Pancreas (tissue), 10 donors: Measurements from ENCODE around the gene CTDNEP1. TPM values are rescaled to one million over a fixed set of nuclear protein-coding genes. Genes with fewer than 3 reads are reported as not detected.
A peak's percentile ranks its signal among the peaks of the same experiment; 100 is the strongest.

Experiments
- ATAC-seq, 4 donors: fragments of 200-7000 bp; cut with Tn5 transposase; one replicate each; pipeline versions ENCODE4 v1.8.0 to v1.9.1; 2020; ENCODE audit warnings: mild to moderate bottlenecking in 4 of 4, moderate library complexity in 4 of 4
- DNase-seq, 6 donors: peaks; one replicate each; pipeline ENCODE4 v3.0.0-alpha.2; 2020
- FAIRE-seq: peaks from 2 replicates; lab custom pipeline; 2012; peaks lifted over from hg19 to GRCh38; lab: Jason Lieb, UNC
- H3K27ac ChIP-seq, 4 donors: fragments of 200-600 bp; sonication (generic); 1 replicate in 3 of 4; 2 replicates in 1 of 4; pipeline versions ENCODE4 v1.5.0 to v1.8.0; 2020
- H3K27me3 ChIP-seq, 4 donors: fragments of 200-600 bp; one replicate each; pipeline ENCODE4 v1.8.0; 2021
- H3K36me3 ChIP-seq, 3 donors: fragments of 200-600 bp; sonication (generic) in 1 of 3; one replicate each; pipeline versions ENCODE4 v1.5.0 to v1.8.0; 2020 to 2021
- H3K4me1 ChIP-seq, 3 donors: fragments of 200-600 bp; one replicate each; pipeline ENCODE4 v1.8.0; 2021
- H3K4me3 ChIP-seq, 4 donors: fragments of 200-600 bp; sonication (generic) in 2 of 4; one replicate each; pipeline versions ENCODE4 v1.5.0 to v1.8.0; 2020 to 2021
- H3K9me3 ChIP-seq, 4 donors: fragments of 200-600 bp; one replicate each; pipeline ENCODE4 v1.8.0; 2021
- CTCF ChIP-seq, 4 donors: fragments of 200-600 bp; sonication (generic) in 3 of 4; IDR thresholded peaks; one replicate each; pipeline versions ENCODE4 v1.5.0 to v1.8.0; 2021; ENCODE audit warnings: antibody characterized with exemption in 4 of 4
- WGBS, 2 donors: extraction: QIAGEN DNeasy Blood & Tissue Kit; methylation state at CpG; one replicate each; pipeline ENCODE4 v1.1.7; 2013; 5-methylcytosine and 5-hydroxymethylcytosine counted together
- intact Hi-C, 3 donors: fragments of 100-400 bp; cut with DNase I; formaldehyde crosslinking; loops; one replicate each; pipeline versions ENCODE4 v1.11.1 to v1.14.2; 2022
- polyA plus RNA-seq, 2 donors: library from polyadenylated mRNA; stranded (reverse); fragments of 200-250 nt; gene quantifications; one replicate each; pipeline ENCODE4 v1.2.3, GENCODE V29; 2013
- total RNA-seq, 6 donors: library from RNA; stranded (reverse); fragmentation: NEBNext Ultra II Directional in 4 of 6; extraction: Animal tissue kit (Norgen Biotek cat#: 25700) in 4 of 6; gene quantifications; one replicate each; pipeline versions ENCODE4 v1.2.1 to v1.2.4, GENCODE V29; 2021 to 2023
- donor health status: healthy with polysubstance abuse.
- donor health status: DM: no; HTN: no; CAD: no; lungs with moderate emphysema.
- donor health status: DM: no; HTN: no; CAD: no.
- donor health status: control.
- donor health status: control.
- donor health status: Bipolar disorder and iron deficiency.
- donor health status: DM: yes; HTN: yes; CAD: no.
- donor health status: DM: no; HTN: no; CAD: no.
- donor health status: DM: no; HTN: no; CAD: no.
- donor health status: DM: yes; HTN: yes; CAD: no.

CTDNEP1 gene
- total and polyA plus RNA-seq, 8 donors = 42.0 to 75.2 (median 53.8) TPM

GRCh38 chr17:7205561-7205960, 46.0 kb downstream of the CTDNEP1 start:
- TF ChIP-seq CTCF (IDR thresholded peaks at IDR 0.05) = no peak
- Histone ChIP-seq H3K4me1 (no peaks in the 10 kb centered on the region), H3K9me3 (no peaks in the 10 kb centered on the region), H3K27ac (no peak overlapping the region), H3K4me3 (peak overlapping the region in 2 of 4 donors; percentile 31 to 46), H3K27me3 (no peaks in the 10 kb centered on the region), H3K36me3 (no peaks in the 10 kb centered on the region)
- intact Hi-C loops = no loop called here
- WGBS, 2 donors = 53 to 57% methylated on average over 14 to 15 of the region's 15 CpGs
- no peak for FAIRE-seq
- no peak for ATAC-seq
- peak in 2 of 6 donors; percentile 9 to 16 for DNase-seq

- Histone ChIP-seq H3K27me3 (no peaks in the 10 kb centered on the region), H3K9me3 (no peaks in the 10 kb centered on the region), H3K4me3 (peak overlapping the region in 2 of 4 donors; percentile 31 to 46), H3K36me3 (no peaks in the 10 kb centered on the region), H3K4me1 (no peaks in the 10 kb centered on the region), H3K27ac (no peak overlapping the region)
- intact Hi-C loops = no loop called here
- DNase-seq (peak; percentile 77 to 89 (median 80)), FAIRE-seq (no peak), ATAC-seq (peak; percentile 85 to 88 (median 88))
- no peak for TF ChIP-seq CTCF (IDR thresholded peaks at IDR 0.05)
- WGBS, 2 donors = 2 to 3% methylated on average over 30 to 34 of the region's 34 CpGs
Measured at GRCh38 chr17:7204828-7205461, 46.6 kb downstream of the CTDNEP1 start.

GRCh38 chr17:7204336-7204735, 47.2 kb downstream of the CTDNEP1 start:
- DNase-seq (peak in 2 of 6 donors; percentile 33 to 71), ATAC-seq (peak in 3 of 4 donors; percentile 6 to 36 (median 32)), FAIRE-seq (no peak)
- TF ChIP-seq CTCF (IDR thresholded peaks at IDR 0.05) = no peak
- H3K27me3 ChIP-seq = no peaks in the 10 kb centered on the region
- intact Hi-C loops = no loop called here
- H3K9me3 ChIP-seq = no peaks in the 10 kb centered on the region
- no peaks in the 10 kb centered on the region for H3K4me1 ChIP-seq
- H3K36me3 ChIP-seq = no peaks in the 10 kb centered on the region
- 70 to 84% methylated on average over 15 of the region's 15 CpGs for WGBS, 2 donors
- H3K27ac ChIP-seq = no peak overlapping the region
- H3K4me3 ChIP-seq = no peak overlapping the region

GRCh38 chr17:7203391-7203790, 48.1 kb downstream of the CTDNEP1 start:
- Histone ChIP-seq H3K4me1 (no peaks in the 10 kb centered on the region), H3K27ac (no peak overlapping the region), H3K4me3 (no peak overlapping the region), H3K27me3 (no peaks in the 10 kb centered on the region), H3K9me3 (no peaks in the 10 kb centered on the region), H3K36me3 (no peaks in the 10 kb centered on the region)
- ATAC-seq (no peak), FAIRE-seq (no peak), DNase-seq (peak in 3 of 6 donors; percentile 15 to 55 (median 24))
- 93% methylated on average over 13 to 16 of the region's 16 CpGs for WGBS, 2 donors
- intact Hi-C loops = no loop called here
- TF ChIP-seq CTCF (IDR thresholded peaks at IDR 0.05) = no peak
